ENCODE results near the gene CCBE1.

- no peak for TF ChIP-seq BHLHE40 (IDR thresholded peaks at IDR 0.05; ENCODE audit: borderline replicate concordance)
- TF ChIP-seq FOXM1 (IDR thresholded peaks at IDR 0.05; ENCODE audit: borderline replicate concordance): no peak
- no peak for TF ChIP-seq SP1 (IDR thresholded peaks at IDR 0.05)
- TF ChIP-seq SUZ12 (IDR thresholded peaks at IDR 0.05): no peak
- no peak for TF ChIP-seq L3MBTL2 (conservative IDR thresholded peaks at IDR 0.05)
- no peak for TF ChIP-seq NFRKB (IDR thresholded peaks at IDR 0.05)
- TF ChIP-seq LEF1 (IDR thresholded peaks at IDR 0.05; ENCODE audit: borderline replicate concordance): no peak
- TF ChIP-seq, protein P1, sequence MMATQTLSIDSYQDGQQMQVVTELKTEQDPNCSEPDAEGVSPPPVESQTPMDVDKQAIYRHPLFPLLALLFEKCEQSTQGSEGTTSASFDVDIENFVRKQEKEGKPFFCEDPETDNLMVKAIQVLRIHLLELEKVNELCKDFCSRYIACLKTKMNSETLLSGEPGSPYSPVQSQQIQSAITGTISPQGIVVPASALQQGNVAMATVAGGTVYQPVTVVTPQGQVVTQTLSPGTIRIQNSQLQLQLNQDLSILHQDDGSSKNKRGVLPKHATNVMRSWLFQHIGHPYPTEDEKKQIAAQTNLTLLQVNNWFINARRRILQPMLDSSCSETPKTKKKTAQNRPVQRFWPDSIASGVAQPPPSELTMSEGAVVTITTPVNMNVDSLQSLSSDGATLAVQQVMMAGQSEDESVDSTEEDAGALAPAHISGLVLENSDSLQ (IDR thresholded peaks at IDR 0.05): no peak
- no peak for TF ChIP-seq ELF4 (IDR thresholded peaks at IDR 0.05)
- no peak for TF ChIP-seq HDGF (IDR thresholded peaks at IDR 0.05; ENCODE audit: borderline replicate concordance)
- no peak for TF ChIP-seq FOXK2 (IDR thresholded peaks at IDR 0.05)
Measured at GRCh38 chr18:59669872-59670657, 27.2 kb downstream of the CCBE1 start.

All from HEK293T (cell line).